ENCODE results near the gene HOXD4. TPM values are rescaled to one million over a fixed set of nuclear protein-coding genes. Genes with fewer than 3 reads are reported as not detected.

HOXD4 gene
- total RNA-seq, 2 experiments from 2014 or later, result not detected

- ATAC-seq, result no peak
- Mint-ChIP-seq H3K9me3 (ENCODE audit: low read depth) (no peaks in the 10 kb centered on the region), H3K27ac (no peak overlapping the region), H3K36me3 (no peaks in the 10 kb centered on the region), H3K4me1 (peaks cover 5% of the 10 kb centered on the region), H3K27me3 (peaks cover 84% of the 10 kb centered on the region), H3K4me3 (no peak overlapping the region)
- no peak for DNase-seq
- CTCF ChIA-PET, result interaction anchor here (0.7 kb wide), 1 partner anchor 300 kb away, joined by 3 read pairs; no protein-coding TSS in a partner anchor
These were observed 21.7 kb downstream of the HOXD4 start for GRCh38 chr2:176172895-176173566.

DNA sequence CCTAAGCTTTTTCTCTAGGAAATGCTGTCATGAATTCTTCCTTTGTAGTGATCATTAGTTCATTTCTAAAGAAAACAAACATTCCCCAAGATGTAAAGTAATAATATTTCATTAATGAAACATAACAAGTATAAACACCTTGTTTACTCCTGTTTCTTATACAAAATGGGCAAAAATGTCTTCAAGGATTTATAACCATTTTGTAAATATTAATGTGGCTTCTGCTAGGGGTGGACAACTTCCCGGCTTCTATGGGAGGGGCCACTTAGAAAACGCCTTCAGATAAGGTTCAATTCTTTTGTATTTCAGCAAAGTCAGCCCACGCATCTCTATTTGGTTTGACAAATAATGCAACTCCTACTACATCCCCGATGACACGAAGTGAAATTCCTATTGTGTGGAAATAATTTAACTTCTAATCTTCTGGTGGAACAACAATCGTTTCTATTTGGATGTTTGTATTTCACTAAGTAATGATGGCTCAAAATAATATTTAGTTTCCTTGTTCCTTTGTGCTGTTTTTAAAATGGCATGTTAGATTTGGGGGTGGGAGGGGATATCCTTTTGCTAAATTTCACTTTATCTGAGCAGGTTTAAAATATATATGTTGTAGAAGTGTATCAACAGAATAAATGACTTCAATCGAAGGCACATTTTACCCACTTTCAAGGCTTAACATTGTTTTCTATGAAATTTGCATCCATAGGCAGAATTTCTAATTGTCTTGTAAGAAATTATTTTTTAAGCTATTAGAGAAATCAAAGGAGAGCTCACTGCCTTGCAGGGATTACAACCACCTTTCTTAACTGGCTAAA lies 22.4 kb downstream of the HOXD4 start:
- no peak overlapping the region for H3K4me3 Mint-ChIP-seq
- ATAC-seq (no peak), DNase-seq (no peak)
- peaks cover 90% of the 10 kb centered on the region for H3K27me3 Mint-ChIP-seq
- no peaks in the 10 kb centered on the region for H3K9me3 Mint-ChIP-seq (ENCODE audit: low read depth)
- H3K27ac Mint-ChIP-seq, result no peak overlapping the region
- peaks cover 7% of the 10 kb centered on the region for H3K4me1 Mint-ChIP-seq
- no peaks in the 10 kb centered on the region for H3K36me3 Mint-ChIP-seq
- CTCF ChIA-PET, result interaction anchor here (0.6 to 0.7 kb wide), 2 partner anchors 278 to 299 kb away, joined by 3 to 4 read pairs; no protein-coding TSS in a partner anchor

GRCh38 chr2:176174382-176174823 lies 23.1 kb downstream of the HOXD4 start:
- Mint-ChIP-seq H3K36me3 (no peaks in the 10 kb centered on the region), H3K27me3 (peaks cover 95% of the 10 kb centered on the region), H3K4me3 (no peak overlapping the region), H3K4me1 (peaks cover 7% of the 10 kb centered on the region), H3K27ac (no peak overlapping the region), H3K9me3 (ENCODE audit: low read depth) (no peaks in the 10 kb centered on the region)
- ATAC-seq (no peak), DNase-seq (no peak)
- CTCF ChIA-PET, result interaction anchor here (0.6 kb wide), 1 partner anchor 277 kb away, joined by 4 read pairs; no protein-coding TSS in a partner anchor

DNA sequence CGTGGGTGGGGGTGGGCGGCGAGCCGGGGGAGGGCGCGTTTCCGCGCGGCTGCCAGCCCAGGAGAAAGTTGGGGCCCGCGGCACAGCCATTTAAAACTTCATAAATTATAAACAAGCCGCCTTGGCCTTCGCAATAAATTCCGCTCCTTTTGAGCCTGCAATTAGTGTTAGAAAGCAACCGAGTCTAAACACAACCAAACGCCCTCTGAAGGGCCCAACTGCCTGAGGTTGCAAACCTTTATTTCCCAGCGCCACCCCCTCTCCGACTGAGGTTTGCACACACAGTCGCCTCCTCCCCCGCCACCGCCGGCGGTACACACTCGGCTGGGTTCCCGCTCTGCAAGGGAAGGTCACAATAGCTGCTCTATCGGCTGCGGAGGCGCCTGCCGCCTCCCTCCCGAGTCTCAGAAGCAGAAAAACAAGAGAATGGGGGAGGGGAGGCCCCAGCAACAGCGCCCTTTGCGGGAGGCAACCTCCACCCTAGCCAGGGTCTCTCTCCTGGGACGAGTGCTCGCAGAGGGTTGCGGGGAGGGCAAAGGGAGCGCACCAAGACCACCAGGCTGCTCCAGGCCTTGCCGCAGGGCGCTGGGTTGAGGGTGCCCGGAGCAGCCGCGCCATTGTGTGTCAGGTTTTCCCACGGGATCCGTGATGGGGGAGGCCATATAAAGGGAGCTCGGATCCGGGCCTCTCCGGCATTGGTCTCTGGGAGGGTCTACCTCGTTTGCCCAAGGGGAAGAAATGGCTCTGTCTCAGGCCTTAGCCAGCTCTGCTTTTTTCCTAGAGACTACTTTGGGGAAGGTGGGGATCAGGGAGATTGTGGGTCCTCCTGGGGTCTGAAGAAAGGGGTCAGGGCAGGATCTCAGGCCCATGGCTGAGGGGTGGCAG lies 23.7 kb downstream of the HOXD4 start:
- no peak overlapping the region for H3K4me3 Mint-ChIP-seq
- H3K27me3 Mint-ChIP-seq, result peaks cover 95% of the 10 kb centered on the region
- no peaks in the 10 kb centered on the region for H3K9me3 Mint-ChIP-seq (ENCODE audit: low read depth)
- DNase-seq (no peak), ATAC-seq (no peak)
- H3K36me3 Mint-ChIP-seq, result no peaks in the 10 kb centered on the region
- H3K4me1 Mint-ChIP-seq, result peaks cover 7% of the 10 kb centered on the region
- H3K27ac Mint-ChIP-seq, result no peak overlapping the region
- CTCF ChIA-PET, result interaction anchor here (0.6 kb wide), 1 partner anchor 277 kb away, joined by 4 read pairs; no protein-coding TSS in a partner anchor

DNA sequence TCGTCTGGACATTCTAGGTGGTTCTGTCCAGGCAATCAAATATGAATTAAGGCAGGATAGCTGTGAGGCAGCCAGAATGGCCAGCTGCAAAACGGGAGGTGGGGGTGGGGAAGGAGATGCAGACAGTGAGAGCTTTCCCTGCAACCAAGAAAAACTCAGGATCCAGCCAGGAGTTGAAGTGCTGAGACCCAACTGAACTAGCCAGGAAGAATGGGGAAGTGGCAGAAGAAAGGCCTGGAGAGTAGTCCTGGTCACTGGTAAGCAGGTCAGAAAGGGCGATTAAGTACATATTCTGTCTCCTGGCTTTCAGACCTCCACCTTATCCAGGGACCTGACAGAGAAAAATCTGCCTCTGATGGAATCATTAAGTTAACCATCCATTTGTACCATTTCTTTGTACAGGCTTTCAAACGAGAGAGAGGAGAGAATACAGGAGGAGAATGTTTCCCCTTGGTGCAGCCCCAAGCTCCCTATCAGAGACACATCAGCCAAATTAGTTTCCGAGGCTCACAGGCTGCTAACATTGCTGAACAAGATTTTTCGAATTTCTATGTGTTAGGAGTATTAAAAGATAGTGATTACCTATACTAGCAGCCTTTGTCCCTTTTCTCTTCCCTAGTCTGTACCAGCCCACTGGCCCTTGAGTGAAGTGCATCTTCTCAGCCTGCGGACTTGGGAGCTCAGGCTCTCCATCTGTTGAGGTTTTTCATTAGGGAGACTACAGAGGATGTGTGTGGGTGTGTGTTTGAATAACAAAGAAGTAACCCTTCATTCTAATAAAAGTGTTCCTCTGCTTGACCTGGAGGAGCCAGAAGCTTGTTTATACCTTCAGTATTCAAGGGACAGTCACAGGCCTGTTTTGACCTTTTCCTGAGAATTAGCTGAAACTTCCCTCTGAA lies 24.6 kb downstream of the HOXD4 start:
- Mint-ChIP-seq H3K4me1 (peaks cover 7% of the 10 kb centered on the region), H3K27ac (no peak overlapping the region), H3K9me3 (ENCODE audit: low read depth) (no peaks in the 10 kb centered on the region), H3K36me3 (no peaks in the 10 kb centered on the region), H3K27me3 (peaks cover 96% of the 10 kb centered on the region), H3K4me3 (no peak overlapping the region)
- DNase-seq (no peak), ATAC-seq (no peak)
- CTCF ChIA-PET, result no interaction called here

DNA sequence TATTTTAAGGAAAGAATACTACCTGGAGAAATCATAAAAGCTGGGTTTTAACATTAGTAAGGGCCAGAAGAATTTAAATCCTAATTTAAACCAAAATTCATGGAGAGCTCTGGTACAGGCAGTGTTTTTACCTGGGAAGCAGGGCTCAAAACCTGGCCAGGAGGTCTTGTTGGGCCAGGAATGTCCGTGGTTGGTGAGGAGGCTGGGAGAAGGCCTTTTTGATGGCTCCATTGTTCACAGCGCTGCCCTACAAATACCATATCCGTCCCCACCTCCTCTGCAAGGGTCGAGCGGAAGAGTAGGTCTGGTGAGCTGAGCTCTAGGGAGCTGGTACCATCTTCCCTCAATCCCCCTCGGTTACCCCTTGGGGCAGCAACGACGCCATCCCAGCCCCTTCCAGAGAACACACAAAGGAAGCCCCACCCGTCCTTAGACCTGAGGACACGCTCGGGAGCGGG lies 26.3 kb downstream of the HOXD4 start:
- no peaks in the 10 kb centered on the region for H3K9me3 Mint-ChIP-seq (ENCODE audit: low read depth)
- ATAC-seq (no peak), DNase-seq (no peak)
- H3K4me3 Mint-ChIP-seq, result no peak overlapping the region
- H3K4me1 Mint-ChIP-seq, result peaks cover 7% of the 10 kb centered on the region
- H3K27ac Mint-ChIP-seq, result no peak overlapping the region
- peaks cover 92% of the 10 kb centered on the region for H3K27me3 Mint-ChIP-seq
- no peaks in the 10 kb centered on the region for H3K36me3 Mint-ChIP-seq
- CTCF ChIA-PET, result no interaction called here

DNA sequence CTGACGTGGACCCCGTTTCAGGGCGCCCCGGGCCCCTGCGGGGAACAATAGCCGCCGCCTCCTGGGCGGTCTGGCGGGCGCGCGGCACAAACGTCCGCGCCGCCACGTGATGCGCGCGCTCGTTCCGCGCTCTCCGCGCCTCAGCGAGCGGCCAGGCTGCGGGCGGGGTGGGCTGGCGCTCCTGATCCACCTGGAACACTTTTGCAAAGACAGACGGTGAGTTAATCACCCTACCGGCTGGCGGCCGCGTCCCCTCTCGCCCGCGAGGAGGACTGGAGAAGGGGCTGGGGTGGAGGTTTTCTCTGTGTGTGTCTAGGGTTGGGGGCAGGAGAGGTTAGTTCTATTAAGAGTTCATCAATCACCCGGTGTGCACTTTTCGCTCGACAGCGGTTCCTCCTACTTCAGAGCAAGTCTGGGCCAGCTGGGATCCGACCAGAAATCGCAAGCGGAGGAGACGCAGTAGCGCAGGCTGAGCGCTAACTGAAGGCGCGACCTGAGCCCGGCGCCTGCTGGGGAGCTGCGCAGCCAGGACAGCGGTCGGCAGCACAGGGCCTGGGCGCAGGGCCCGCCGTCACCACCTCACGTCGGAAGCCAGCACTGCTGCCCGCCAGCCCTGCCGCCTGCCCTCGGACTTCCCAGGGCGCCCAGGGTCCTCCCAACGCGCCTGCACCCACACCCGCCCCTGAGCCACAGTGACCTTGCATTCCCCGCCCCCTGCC lies 26.8 kb downstream of the HOXD4 start:
- peaks cover 7% of the 10 kb centered on the region for H3K4me1 Mint-ChIP-seq
- no peak for DNase-seq
- H3K27me3 Mint-ChIP-seq, result peaks cover 92% of the 10 kb centered on the region
- H3K27ac Mint-ChIP-seq, result no peak overlapping the region
- ATAC-seq, result peak; percentile 49
- H3K9me3 Mint-ChIP-seq (ENCODE audit: low read depth), result no peaks in the 10 kb centered on the region
- no peaks in the 10 kb centered on the region for H3K36me3 Mint-ChIP-seq
- CTCF ChIA-PET, result interaction anchor here (1.5 kb wide), 1 partner anchor 52 kb away, joined by 3 read pairs; no protein-coding TSS in a partner anchor
- peak overlapping the region; percentile 31 for H3K4me3 Mint-ChIP-seq

DNA sequence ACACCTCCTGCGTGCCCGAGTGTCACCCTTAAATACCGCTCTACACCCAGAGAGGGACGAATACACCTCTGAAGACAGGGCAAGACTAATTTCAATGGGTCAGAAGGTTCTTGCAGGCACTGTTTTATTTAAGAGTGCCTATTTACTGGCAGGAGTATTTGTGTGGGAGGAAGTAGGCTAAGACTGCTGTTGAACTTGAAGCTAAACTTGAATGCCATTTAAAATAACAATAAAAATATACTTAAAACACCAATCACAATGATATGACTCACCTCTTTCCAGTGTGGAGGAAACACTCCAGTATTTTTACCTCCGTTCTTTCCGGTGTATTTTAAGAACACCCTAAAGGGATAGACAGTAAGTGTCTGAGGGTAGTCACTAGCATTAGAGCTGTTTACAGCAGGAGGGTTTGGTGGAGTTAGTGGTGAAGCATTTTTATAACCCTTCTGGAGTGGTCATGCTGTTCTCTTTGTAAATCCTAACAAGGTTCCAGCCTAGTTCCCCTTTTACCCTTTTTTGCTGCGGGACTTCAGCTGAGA lies 27.5 kb downstream of the HOXD4 start:
- H3K36me3 Mint-ChIP-seq, result no peaks in the 10 kb centered on the region
- H3K27ac Mint-ChIP-seq, result no peak overlapping the region
- no peak for DNase-seq
- peaks cover 91% of the 10 kb centered on the region for H3K27me3 Mint-ChIP-seq
- CTCF ChIA-PET, result interaction anchor here (1.5 kb wide), 1 partner anchor 52 kb away, joined by 3 read pairs; no protein-coding TSS in a partner anchor
- ATAC-seq, result no peak
- peaks cover 6% of the 10 kb centered on the region for H3K4me1 Mint-ChIP-seq
- no peaks in the 10 kb centered on the region for H3K9me3 Mint-ChIP-seq (ENCODE audit: low read depth)
- H3K4me3 Mint-ChIP-seq, result no peak overlapping the region

GRCh38 chr2:176181551-176181950 lies 30.2 kb downstream of the HOXD4 start:
- H3K27ac Mint-ChIP-seq, result no peak overlapping the region
- ATAC-seq (no peak), DNase-seq (no peak)
- CTCF ChIA-PET, result no interaction called here
- peaks cover 85% of the 10 kb centered on the region for H3K27me3 Mint-ChIP-seq
- H3K4me3 Mint-ChIP-seq, result no peak overlapping the region
- no peaks in the 10 kb centered on the region for H3K36me3 Mint-ChIP-seq
- peaks cover 5% of the 10 kb centered on the region for H3K4me1 Mint-ChIP-seq
- H3K9me3 Mint-ChIP-seq (ENCODE audit: low read depth), result no peaks in the 10 kb centered on the region

DNA sequence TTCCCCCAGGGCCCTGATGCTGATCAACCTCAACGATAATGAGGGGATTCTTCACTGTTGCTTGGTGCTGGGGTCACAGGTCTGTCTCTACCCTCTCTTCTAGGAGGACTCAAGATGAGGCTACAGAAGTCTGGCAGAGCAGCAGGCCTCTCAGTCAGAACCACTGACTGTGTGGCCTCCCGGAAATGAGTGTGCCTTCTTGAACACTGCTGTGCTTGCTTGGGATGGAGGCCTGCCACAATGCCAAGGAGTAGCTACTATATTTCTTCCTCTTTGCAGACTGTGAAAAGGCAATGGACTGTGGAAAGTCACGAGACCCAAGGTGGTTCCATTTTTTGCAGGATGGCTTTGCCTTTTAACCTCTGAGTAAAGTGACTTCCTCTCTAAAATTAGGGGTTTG lies 31.3 kb downstream of the HOXD4 start:
- H3K4me3 Mint-ChIP-seq, result no peak overlapping the region
- H3K9me3 Mint-ChIP-seq (ENCODE audit: low read depth), result no peaks in the 10 kb centered on the region
- H3K27me3 Mint-ChIP-seq, result peaks cover 84% of the 10 kb centered on the region
- H3K36me3 Mint-ChIP-seq, result no peaks in the 10 kb centered on the region
- H3K27ac Mint-ChIP-seq, result no peak overlapping the region
- DNase-seq, result no peak
- CTCF ChIA-PET, result no interaction called here
- no peak for ATAC-seq
- H3K4me1 Mint-ChIP-seq, result peaks cover 6% of the 10 kb centered on the region

GRCh38 chr2:176184749-176185148 lies 33.4 kb downstream of the HOXD4 start:
- H3K27ac Mint-ChIP-seq, result no peak overlapping the region
- H3K36me3 Mint-ChIP-seq, result peaks cover 2% of the 10 kb centered on the region
- no peak overlapping the region for H3K4me3 Mint-ChIP-seq
- CTCF ChIA-PET, result no interaction called here
- no peaks in the 10 kb centered on the region for H3K9me3 Mint-ChIP-seq (ENCODE audit: low read depth)
- peaks cover 78% of the 10 kb centered on the region for H3K27me3 Mint-ChIP-seq
- peaks cover 11% of the 10 kb centered on the region for H3K4me1 Mint-ChIP-seq
- no peak for ATAC-seq
- DNase-seq, result no peak

DNA sequence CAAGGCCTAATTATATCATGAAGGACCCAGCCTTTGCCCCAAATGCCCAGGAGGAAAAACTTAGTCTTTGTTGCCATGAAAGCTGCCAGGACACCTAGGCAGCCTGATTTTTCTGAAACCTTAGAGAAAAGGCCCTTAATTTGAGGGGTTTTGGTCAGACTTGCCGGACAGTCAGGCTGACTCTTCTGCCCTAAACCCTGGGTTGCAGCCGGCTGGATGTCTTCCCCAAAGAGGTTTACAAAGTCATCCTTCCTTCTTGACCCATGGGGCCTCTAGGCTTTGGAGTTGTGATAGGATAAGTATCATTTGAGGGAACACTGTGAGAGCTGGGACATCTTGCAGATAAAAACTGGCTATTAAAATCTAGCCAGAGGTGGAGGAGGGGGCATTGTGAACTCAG lies 34.7 kb downstream of the HOXD4 start:
- CTCF ChIA-PET, result no interaction called here
- Mint-ChIP-seq H3K4me1 (peaks cover 11% of the 10 kb centered on the region), H3K27me3 (peaks cover 78% of the 10 kb centered on the region), H3K9me3 (ENCODE audit: low read depth) (no peaks in the 10 kb centered on the region), H3K4me3 (no peak overlapping the region), H3K36me3 (peaks cover 2% of the 10 kb centered on the region), H3K27ac (no peak overlapping the region)
- no peak for DNase-seq
- no peak for ATAC-seq

Measured in activated CD8-positive, alpha-beta memory T cell treated with anti-CD3 and anti-CD28 coated beads, Interleukin-2, amount 10 ng/mL, durations not matched to agents 7 days and 5 days (primary cell).